K562 (cell line): Measurements from ENCODE around the gene ZNF816. TPM values are rescaled to one million over a fixed set of nuclear protein-coding genes. Genes with fewer than 3 reads are reported as not detected.

Experiments used
- ATF7 ChIP-seq: fragments of 450-650 bp; IDR thresholded peaks from 2 replicates; pipeline ENCODE4 v1.7.1; 2014; ENCODE audit warnings: mild to moderate bottlenecking, moderate library complexity
- ELK3 ChIP-seq: fragments of 450-650 bp; formaldehyde crosslinking; IDR thresholded peaks from 2 replicates; pipeline ENCODE4 v1.4.0; 2020; ENCODE audit warnings: mild to moderate bottlenecking
- GATA2 ChIP-seq: sonication (generic); formaldehyde crosslinking; IDR thresholded peaks from 2 replicates; pipeline ENCODE4 v1.4.0; 2020; ENCODE audit warnings: mild to moderate bottlenecking, missing genetic modification reagents
- GTF2E2 ChIP-seq: fragments of 200-800 bp; sonication (Bioruptor generic); IDR thresholded peaks from 2 replicates; pipeline ENCODE4 v1.6.1; 2016; ENCODE audit warnings: missing genetic modification characterization, missing compliant biosample characterization
- HBP1 ChIP-seq: fragments of 450-650 bp; formaldehyde crosslinking; IDR thresholded peaks from 2 replicates; pipeline ENCODE4 v1.4.0; 2022; ENCODE audit warnings: missing genetic modification characterization
- HES1 ChIP-seq: fragments of 450-650 bp; IDR thresholded peaks from 2 replicates; pipeline ENCODE4 v1.6.1; 2016; ENCODE audit warnings: low read depth, mild to moderate bottlenecking, moderate library complexity
- HEY1 ChIP-seq: fragments of 250-450 bp; sonication (Bioruptor Pico); IDR thresholded peaks from 2 replicates; pipeline ENCODE4 v1.5.0; 2020; ENCODE audit warnings: mild to moderate bottlenecking, moderate library complexity, borderline replicate concordance
- MEF2D ChIP-seq: conservative IDR thresholded peaks from 2 replicates; pipeline ENCODE4 v1.6.1; 2016; ENCODE audit warnings: low read depth, missing genetic modification characterization, missing compliant biosample characterization
- MNT ChIP-seq, 2 experiments: fragments of 450-650 bp; conservative IDR thresholded peaks; 2 replicates each; pipeline ENCODE4 v1.6.1; 2017; ENCODE audit warnings: mild to moderate bottlenecking in 2 of 2, moderate library complexity in 2 of 2
- NFE2L1 ChIP-seq: fragments of 450-650 bp; IDR thresholded peaks from 2 replicates; pipeline ENCODE4 v1.6.1; 2016; ENCODE audit warnings: missing genetic modification characterization, low read depth, mild to moderate bottlenecking, missing compliant biosample characterization, moderate library complexity, borderline replicate concordance
- TAF15 ChIP-seq: fragments of 200-400 bp; formaldehyde crosslinking; IDR thresholded peaks from 2 replicates; pipeline ENCODE4 v1.6.1; 2017; ENCODE audit warnings: mild to moderate bottlenecking, low read depth, low read length, moderate library complexity
- TAF9B ChIP-seq: fragments of 450-650 bp; IDR thresholded peaks from 2 replicates; pipeline ENCODE4 v1.6.1; 2018; ENCODE audit warnings: mild to moderate bottlenecking; ENCODE audit not compliant: partially characterized antibody
- TBP ChIP-seq: optimal IDR thresholded peaks from 2 replicates; pipeline ENCODE3; 2011; ENCODE audit warnings: low read depth, low read length, improper control_type of control experiment
- USF1 ChIP-seq: sonication (generic); formaldehyde crosslinking; IDR thresholded peaks from 2 replicates; pipeline ENCODE4 v1.9.0; 2022; ENCODE audit warnings: mild to moderate bottlenecking, missing genetic modification reagents
- ZNF324 ChIP-seq: fragments of 250-450 bp; sonication (Bioruptor Pico); IDR thresholded peaks from 2 replicates; pipeline ENCODE4 v1.4.0; 2020; ENCODE audit warnings: mild to moderate bottlenecking
- polyA plus RNA-seq, 8 experiments: library from polyadenylated mRNA; depleted of rRNA in 4 of 8; stranded (reverse) in 5 of 8; unstranded in 3 of 8; fragments of >200 nt; fragmentation: Nextera tagmentation in 2 of 8; fragmentation: Illumina TruSeq in 1 of 8; extraction: Ambion mirVana in 2 of 8; extraction: Trizol in 1 of 8; gene quantifications; 2 replicates each; pipeline versions ENCODE4 v1.2.1 to v1.2.3, GENCODE V29; 2011 to 2014; ENCODE audit warnings: inconsistent platforms in 1 of 8, missing spikeins in 1 of 8
- total RNA-seq, 7 experiments: library from RNA; depleted of rRNA in 6 of 7; stranded (reverse); fragments of >200 nt in 6 of 7; fragmentation: Illumina TruSeq in 2 of 7; extraction: Trizol in 2 of 7; gene quantifications; 2 replicates each; pipeline versions ENCODE4 v1.2.1 to v1.2.3, GENCODE V29; 2011 to 2021; ENCODE audit warnings: low replicate concordance in 1 of 7
- TF ChIP-seq, protein P1 (sequence below): IDR thresholded peaks from 2 replicates; pipeline ENCODE4 v1.6.1; 2011; ENCODE audit warnings: borderline replicate concordance, low read depth, mild to moderate bottlenecking, moderate library complexity, low read length; ENCODE audit not compliant: insufficient read depth, poor library complexity, severe bottlenecking
- TF ChIP-seq, protein P2 (sequence below): fragments of 450-650 bp; IDR thresholded peaks from 2 replicates; pipeline ENCODE4 v1.6.1; 2017; ENCODE audit warnings: mild to moderate bottlenecking, moderate library complexity

The ZNF816 gene
- total and polyA plus RNA-seq, 9 of the 15 experiments (the other 6 are each of a cell fraction or from before 2014, with no cell fraction given) = 8.6 to 23.4 (median 13.0) TPM

GRCh38 chr19:52993342-52994178 lies 30.9 kb upstream of the ZNF816 start (continued):
- TF ChIP-seq, protein P1, sequence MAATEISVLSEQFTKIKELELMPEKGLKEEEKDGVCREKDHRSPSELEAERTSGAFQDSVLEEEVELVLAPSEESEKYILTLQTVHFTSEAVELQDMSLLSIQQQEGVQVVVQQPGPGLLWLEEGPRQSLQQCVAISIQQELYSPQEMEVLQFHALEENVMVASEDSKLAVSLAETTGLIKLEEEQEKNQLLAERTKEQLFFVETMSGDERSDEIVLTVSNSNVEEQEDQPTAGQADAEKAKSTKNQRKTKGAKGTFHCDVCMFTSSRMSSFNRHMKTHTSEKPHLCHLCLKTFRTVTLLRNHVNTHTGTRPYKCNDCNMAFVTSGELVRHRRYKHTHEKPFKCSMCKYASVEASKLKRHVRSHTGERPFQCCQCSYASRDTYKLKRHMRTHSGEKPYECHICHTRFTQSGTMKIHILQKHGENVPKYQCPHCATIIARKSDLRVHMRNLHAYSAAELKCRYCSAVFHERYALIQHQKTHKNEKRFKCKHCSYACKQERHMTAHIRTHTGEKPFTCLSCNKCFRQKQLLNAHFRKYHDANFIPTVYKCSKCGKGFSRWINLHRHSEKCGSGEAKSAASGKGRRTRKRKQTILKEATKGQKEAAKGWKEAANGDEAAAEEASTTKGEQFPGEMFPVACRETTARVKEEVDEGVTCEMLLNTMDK = peak; percentile 35
- TF ChIP-seq HBP1 (CRISPR knock-in tag) = no peak
- no peak for TF ChIP-seq NFE2L1
- no peak for TF ChIP-seq GATA2
- no peak for TF ChIP-seq HES1
- no peak for TF ChIP-seq TAF15
- peak; percentile 36 for TF ChIP-seq TBP
- TF ChIP-seq USF1 (CRISPR knock-in tag) = no peak
- 0 out of 4 replicates have a peak, but pooled peaks of 1 of the 2 experiments have one; percentile 25 for TF ChIP-seq MNT (conservative IDR thresholded peaks at IDR 0.05)
- no peak for TF ChIP-seq ZNF324 (CRISPR knock-in tag)
- no peak for TF ChIP-seq MEF2D (tag)
- TF ChIP-seq TAF9B = no peak
- no peak for TF ChIP-seq GTF2E2
- no peak for TF ChIP-seq ELK3 (CRISPR knock-in tag)
- TF ChIP-seq ATF7 = 0 out of 2 replicates have a peak, but pooled peaks have one; percentile 27
- TF ChIP-seq, protein P2, sequence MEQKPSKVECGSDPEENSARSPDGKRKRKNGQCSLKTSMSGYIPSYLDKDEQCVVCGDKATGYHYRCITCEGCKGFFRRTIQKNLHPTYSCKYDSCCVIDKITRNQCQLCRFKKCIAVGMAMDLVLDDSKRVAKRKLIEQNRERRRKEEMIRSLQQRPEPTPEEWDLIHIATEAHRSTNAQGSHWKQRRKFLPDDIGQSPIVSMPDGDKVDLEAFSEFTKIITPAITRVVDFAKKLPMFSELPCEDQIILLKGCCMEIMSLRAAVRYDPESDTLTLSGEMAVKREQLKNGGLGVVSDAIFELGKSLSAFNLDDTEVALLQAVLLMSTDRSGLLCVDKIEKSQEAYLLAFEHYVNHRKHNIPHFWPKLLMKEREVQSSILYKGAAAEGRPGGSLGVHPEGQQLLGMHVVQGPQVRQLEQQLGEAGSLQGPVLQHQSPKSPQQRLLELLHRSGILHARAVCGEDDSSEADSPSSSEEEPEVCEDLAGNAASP = no peak
- TF ChIP-seq HEY1 (CRISPR knock-in tag) = no peak
